Transverse colon (tissue), 4 donors: Measurements from ENCODE around the gene PCP4. TPM values are rescaled to one million over a fixed set of nuclear protein-coding genes. Genes with fewer than 3 reads are reported as not detected.

Source experiments
- DNase-seq: peaks from one replicate; pipeline ENCODE4 v3.0.0-alpha.2; 2019
- H3K27ac ChIP-seq, 4 donors: fragments of 200-600 bp; sonication (generic); 2 replicates each; pipeline ENCODE4 v1.5.1; 2016 to 2018; ENCODE audit warnings: inconsistent platforms in 4 of 4
- H3K27me3 ChIP-seq: fragments of 200-600 bp; sonication (generic); 2 replicates; pipeline ENCODE4 v1.5.1; 2017; ENCODE audit warnings: inconsistent platforms
- H3K36me3 ChIP-seq, 4 donors: fragments of 200-600 bp; sonication (generic); 2 replicates each; pipeline ENCODE4 v1.5.1; 2017 to 2019; ENCODE audit warnings: inconsistent platforms in 4 of 4
- H3K4me1 ChIP-seq, 4 donors: fragments of 200-600 bp; sonication (generic); 2 replicates each; pipeline ENCODE4 v1.5.1; 2017 to 2020; ENCODE audit warnings: inconsistent platforms in 4 of 4
- H3K4me3 ChIP-seq, 4 donors: fragments of 200-600 bp; sonication (generic); 1 replicate in 1 of 4; 2 replicates in 3 of 4; pipeline versions ENCODE4 v1.5.1 to v1.6.1; 2017 to 2019; ENCODE audit warnings: inconsistent platforms in 4 of 4
- H3K9me3 ChIP-seq, 2 donors: fragments of 200-600 bp; sonication (generic); 2 replicates each; pipeline ENCODE4 v1.5.1; 2017 to 2019; ENCODE audit warnings: inconsistent platforms in 2 of 2
- EP300 ChIP-seq: sonication (generic); formaldehyde crosslinking; IDR thresholded peaks from one replicate; pipeline ENCODE4 v1.6.1; 2017; ENCODE audit warnings: antibody characterized with exemption, low read depth
- POLR2A ChIP-seq: fragments of 450-650 bp; IDR thresholded peaks from one replicate; pipeline ENCODE4 v1.6.1; 2016; ENCODE audit warnings: antibody characterized with exemption, mild to moderate bottlenecking, moderate library complexity
- POLR2AphosphoS5 ChIP-seq, 3 donors: sonication (generic); formaldehyde crosslinking; IDR thresholded peaks; one replicate each; pipeline ENCODE4 v1.6.1; 2016; ENCODE audit warnings: antibody characterized with exemption in 3 of 3
- WGBS, 2 donors: methylation state at CpG; one replicate each; pipeline ENCODE4 v1.1.5; 2018; ENCODE audit warnings: low coverage in 1 of 2; 5-methylcytosine and 5-hydroxymethylcytosine counted together
- in situ Hi-C, 4 donors: fragments of 200-750 bp; cut with MboI; loops; one replicate each; pipeline versions ENCODE4 v1.15.0 to v1.15.1; 2017; ENCODE audit warnings: low sequenced_read_pairs in 3 of 4, low pct_ligation_motif_present in 1 of 4, low pct_unique_long_range_greater_than_20kb in 1 of 4
- intact Hi-C: fragments of 100-400 bp; cut with DNase I; formaldehyde crosslinking; loops from one replicate; pipeline ENCODE4 v1.15.1; 2023; ENCODE audit warnings: low total_unique reads
- total RNA-seq, 4 donors: library from RNA; depleted of rRNA; stranded (reverse); fragments of >200 nt; gene quantifications; one replicate each; pipeline ENCODE4 v1.1.0, GENCODE V29; 2016
- TF ChIP-seq, protein P1 (sequence below), 5 experiments: fragments of 200-600 bp in 3 of 5; fragments of 450-650 bp in 2 of 5; sonication (generic) in 3 of 5; IDR thresholded peaks; 1 replicate in 2 of 5; 2 replicates in 3 of 5; pipeline ENCODE4 v1.5.1; 2016 to 2017; ENCODE audit warnings: antibody characterized with exemption in 5 of 5, inconsistent platforms in 3 of 5, mild to moderate bottlenecking in 2 of 5, moderate library complexity in 1 of 5

PCP4 gene
- total RNA-seq, 4 donors from 2014 or later, result 8.9 to 17.3 (median 13.1) TPM; not detected in 1

DNA sequence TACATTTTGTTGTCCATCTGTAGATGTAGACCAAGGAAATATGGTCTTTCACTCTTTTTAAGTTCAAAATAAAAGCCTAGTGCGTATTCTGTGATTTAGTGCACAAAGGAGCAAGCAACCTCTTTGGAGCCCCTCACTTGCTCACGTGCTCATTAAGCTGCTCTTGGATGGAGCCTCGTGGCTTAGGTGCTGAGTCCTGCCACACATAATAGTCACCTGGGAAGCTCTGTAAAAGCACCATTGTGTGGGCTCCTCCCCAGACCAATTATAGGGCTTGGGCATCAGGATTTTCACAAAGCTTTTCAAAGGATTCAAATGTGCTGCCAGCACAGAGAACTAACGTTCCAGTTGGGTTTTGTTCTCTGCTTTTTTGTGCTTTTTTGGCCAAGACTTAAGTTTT lies 85.0 kb downstream of the PCP4 start:
- H3K4me3 ChIP-seq, result no peak overlapping the region
- H3K9me3 ChIP-seq, result no peaks in the 10 kb centered on the region
- H3K27ac ChIP-seq, result no peak overlapping the region
- intact Hi-C loops (no loop called here), in situ Hi-C loops (no loop called here)
- no peak for DNase-seq
- no peaks in the 10 kb centered on the region for H3K27me3 ChIP-seq
- H3K36me3 ChIP-seq, result no peaks in the 10 kb centered on the region
- TF ChIP-seq, protein P1, sequence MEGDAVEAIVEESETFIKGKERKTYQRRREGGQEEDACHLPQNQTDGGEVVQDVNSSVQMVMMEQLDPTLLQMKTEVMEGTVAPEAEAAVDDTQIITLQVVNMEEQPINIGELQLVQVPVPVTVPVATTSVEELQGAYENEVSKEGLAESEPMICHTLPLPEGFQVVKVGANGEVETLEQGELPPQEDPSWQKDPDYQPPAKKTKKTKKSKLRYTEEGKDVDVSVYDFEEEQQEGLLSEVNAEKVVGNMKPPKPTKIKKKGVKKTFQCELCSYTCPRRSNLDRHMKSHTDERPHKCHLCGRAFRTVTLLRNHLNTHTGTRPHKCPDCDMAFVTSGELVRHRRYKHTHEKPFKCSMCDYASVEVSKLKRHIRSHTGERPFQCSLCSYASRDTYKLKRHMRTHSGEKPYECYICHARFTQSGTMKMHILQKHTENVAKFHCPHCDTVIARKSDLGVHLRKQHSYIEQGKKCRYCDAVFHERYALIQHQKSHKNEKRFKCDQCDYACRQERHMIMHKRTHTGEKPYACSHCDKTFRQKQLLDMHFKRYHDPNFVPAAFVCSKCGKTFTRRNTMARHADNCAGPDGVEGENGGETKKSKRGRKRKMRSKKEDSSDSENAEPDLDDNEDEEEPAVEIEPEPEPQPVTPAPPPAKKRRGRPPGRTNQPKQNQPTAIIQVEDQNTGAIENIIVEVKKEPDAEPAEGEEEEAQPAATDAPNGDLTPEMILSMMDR (IDR thresholded peaks at IDR 0.05), result no peak
- no peaks in the 10 kb centered on the region for H3K4me1 ChIP-seq
- 78 to 79% methylated on average over 3 to 4 of the region's 4 CpGs for WGBS, 2 donors

DNA sequence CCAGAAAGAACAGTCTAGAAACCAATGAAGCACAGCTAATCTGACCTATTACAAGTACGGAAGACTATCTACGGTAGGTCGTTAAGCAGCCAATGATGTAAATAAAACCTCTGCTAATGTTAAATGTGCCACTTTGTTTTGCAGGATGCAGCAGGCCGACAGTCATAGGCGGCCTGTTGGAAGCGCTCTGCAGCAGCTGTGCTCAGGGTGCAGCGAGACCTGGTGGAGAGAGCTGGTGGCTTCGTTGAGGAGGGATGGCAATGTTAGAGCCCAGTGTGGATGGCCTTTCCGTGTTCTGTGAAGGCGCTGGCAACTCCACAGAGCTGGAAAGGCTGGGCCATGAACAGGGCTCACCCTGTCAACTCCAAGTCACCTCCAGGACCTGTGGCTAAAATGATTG lies 87.3 kb downstream of the PCP4 start:
- intact Hi-C loops, result no loop called here
- Histone ChIP-seq H3K27me3 (no peaks in the 10 kb centered on the region), H3K9me3 (no peaks in the 10 kb centered on the region), H3K36me3 (no peaks in the 10 kb centered on the region), H3K4me1 (no peaks in the 10 kb centered on the region), H3K27ac (no peak overlapping the region), H3K4me3 (no peak overlapping the region)
- TF ChIP-seq POLR2A (no peak), EP300 (no peak), POLR2AphosphoS5 (IDR thresholded peaks at IDR 0.05) (no peak)
- TF ChIP-seq, protein P1 (IDR thresholded peaks at IDR 0.05), result no peak
- in situ Hi-C loops, result no loop called here
- DNase-seq, result no peak
- 83% methylated on average over 10 of the region's 10 CpGs; no CpG with 5 or more reads in 1 of the 2 donors for WGBS, 2 donors

DNA sequence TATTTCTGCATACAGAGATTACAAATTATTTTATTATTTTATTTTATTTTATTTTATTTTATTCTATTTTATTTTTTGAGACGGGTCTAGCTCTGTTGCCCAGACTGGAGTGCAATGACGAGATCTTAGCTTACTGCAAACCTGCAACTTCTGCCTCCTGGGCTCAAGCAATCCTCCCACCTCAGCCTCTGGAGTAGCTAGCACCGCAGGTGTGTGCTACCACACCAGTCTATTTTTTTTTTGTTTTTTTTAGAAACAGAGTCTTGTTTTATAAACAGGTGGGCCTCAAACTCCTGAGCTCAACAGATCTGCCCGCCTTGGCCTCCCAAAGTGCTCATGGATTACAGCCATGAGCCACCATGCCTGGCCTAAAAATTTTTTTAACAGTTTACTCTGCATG lies 88.1 kb downstream of the PCP4 start:
- Histone ChIP-seq H3K9me3 (peaks cover 2 to 5% of the 10 kb centered on the region in 2 donors), H3K36me3 (no peaks in the 10 kb centered on the region), H3K27me3 (no peaks in the 10 kb centered on the region), H3K4me3 (no peak overlapping the region), H3K4me1 (no peaks in the 10 kb centered on the region), H3K27ac (no peak overlapping the region)
- no peak for DNase-seq
- in situ Hi-C loops, result no loop called here
- intact Hi-C loops, result no loop called here
- 68 to 79% methylated on average over 4 of the region's 4 CpGs for WGBS, 2 donors
- TF ChIP-seq EP300 (no peak), POLR2AphosphoS5 (IDR thresholded peaks at IDR 0.05) (no peak), POLR2A (no peak)
- TF ChIP-seq, protein P1 (IDR thresholded peaks at IDR 0.05), result no peak

DNA sequence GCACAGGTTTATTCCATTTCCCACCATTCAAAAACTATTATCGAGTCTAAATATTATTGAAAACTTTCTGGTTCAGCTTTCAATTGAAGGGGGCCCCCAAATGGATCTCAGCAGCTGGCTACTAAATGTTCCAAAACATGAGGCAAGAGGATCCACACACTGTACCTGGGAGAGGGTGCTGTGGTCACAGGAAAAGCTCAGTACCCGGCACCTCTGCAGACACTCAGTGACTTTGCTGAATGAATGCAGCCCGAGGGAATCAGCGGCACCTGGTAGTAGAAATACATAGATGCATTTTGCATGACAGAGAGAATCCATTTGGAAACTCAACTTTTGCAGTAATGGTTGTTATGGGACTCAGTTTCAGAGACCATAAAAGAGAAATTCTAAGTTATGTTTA lies 89.3 kb downstream of the PCP4 start:
- Histone ChIP-seq H3K27me3 (no peaks in the 10 kb centered on the region), H3K27ac (no peak overlapping the region), H3K4me1 (no peaks in the 10 kb centered on the region), H3K36me3 (no peaks in the 10 kb centered on the region), H3K4me3 (no peak overlapping the region), H3K9me3 (peaks cover 4 to 7% of the 10 kb centered on the region in 2 donors)
- intact Hi-C loops (no loop called here), in situ Hi-C loops (no loop called here)
- no peak for TF ChIP-seq POLR2AphosphoS5 (IDR thresholded peaks at IDR 0.05)
- 88% methylated on average over 3 to 4 of the region's 4 CpGs for WGBS, 2 donors
- no peak for DNase-seq

DNA sequence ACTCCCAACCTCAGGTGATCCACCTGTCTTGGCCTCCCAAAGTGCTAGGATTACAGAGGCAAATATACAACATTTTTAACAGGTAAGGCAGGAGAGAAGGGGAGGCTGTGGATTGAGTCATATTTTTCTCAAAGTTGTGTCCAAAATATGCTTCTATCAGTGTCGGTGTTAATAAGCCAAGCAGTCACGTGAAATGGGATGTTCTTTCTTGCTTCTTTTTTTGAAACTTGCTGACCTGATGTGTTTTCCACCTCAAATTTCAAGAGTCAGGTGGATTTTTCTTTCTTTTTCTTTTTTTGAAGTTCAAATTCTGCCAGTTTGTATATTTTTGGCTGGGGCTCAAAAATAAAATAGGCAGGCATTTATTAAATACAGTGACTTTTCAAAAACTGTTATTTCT lies 91.5 kb downstream of the PCP4 start:
- WGBS, 2 donors, result 73 to 92% methylated on average over 2 of the region's 2 CpGs
- no peak for DNase-seq
- Histone ChIP-seq H3K9me3 (peaks cover 4 to 7% of the 10 kb centered on the region in 2 donors), H3K27me3 (no peaks in the 10 kb centered on the region), H3K27ac (no peak overlapping the region), H3K4me1 (no peaks in the 10 kb centered on the region), H3K36me3 (no peaks in the 10 kb centered on the region), H3K4me3 (no peak overlapping the region)
- TF ChIP-seq POLR2AphosphoS5 (IDR thresholded peaks at IDR 0.05) (no peak), EP300 (no peak), POLR2A (no peak)
- TF ChIP-seq, protein P1 (IDR thresholded peaks at IDR 0.05), result no peak
- intact Hi-C loops, result no loop called here
- in situ Hi-C loops, result no loop called here
